ENCODE results near the gene ADAMTSL1. TPM values are rescaled to one million over a fixed set of nuclear protein-coding genes. Genes with fewer than 3 reads are reported as not detected.

The ADAMTSL1 gene
- total and polyA plus RNA-seq, 2 donors (not counting 3 experiments of a cell fraction or from before 2014, with no cell fraction given): 15.0 to 18.4 TPM

DNA sequence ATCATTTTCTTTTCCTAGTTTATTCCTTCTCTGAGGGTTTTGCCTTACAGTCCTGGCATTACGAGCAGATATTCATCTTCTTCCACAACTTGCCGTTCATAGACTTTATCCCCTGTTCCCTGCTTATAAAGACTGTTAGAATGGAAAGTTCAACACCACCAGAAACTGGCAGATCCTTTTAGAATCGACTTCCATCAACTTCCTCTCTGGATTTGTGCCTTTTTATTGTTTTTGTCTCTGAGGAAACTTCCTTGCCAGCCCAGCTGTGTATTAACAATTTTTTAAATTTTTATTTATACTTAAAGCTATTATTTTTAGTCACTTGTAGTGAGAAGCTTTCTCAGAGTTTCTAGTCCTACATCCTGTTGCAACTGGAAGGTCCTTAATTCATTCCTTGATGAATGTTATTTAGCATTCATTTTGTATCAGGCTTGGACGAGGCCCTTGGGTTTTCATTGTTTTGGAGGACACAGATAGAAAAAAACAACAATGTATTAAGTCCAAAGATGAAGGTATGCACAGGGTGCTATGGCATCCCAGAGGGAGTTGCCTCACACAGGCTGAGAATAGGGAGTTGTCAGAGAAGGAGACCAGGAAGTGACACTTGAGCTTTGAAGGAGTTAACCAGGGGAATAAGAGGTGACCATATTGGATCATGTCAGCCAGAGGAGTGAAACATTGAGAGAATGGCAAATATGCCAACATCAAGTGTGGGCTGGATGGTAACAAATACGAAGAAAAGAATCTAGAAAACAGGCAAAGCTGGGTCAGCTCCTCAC lies 81.3 kb downstream of the ADAMTSL1 start:
- TF ChIP-seq MAX (IDR thresholded peaks at IDR 0.05; ENCODE audit: insufficient read depth, insufficient read length) (no peak), POLR2A (IDR thresholded peaks at IDR 0.05; ENCODE audit: low read depth, low read length) (no peak), POLR2AphosphoS5 (IDR thresholded peaks at IDR 0.05; ENCODE audit: insufficient read depth, low read depth, low read length) (no peak), JUN (IDR thresholded peaks at IDR 0.05; ENCODE audit: borderline replicate concordance, insufficient read depth, insufficient read length, low read depth) (no peak), GATA2 (IDR thresholded peaks at IDR 0.05; ENCODE audit: insufficient read depth, insufficient read length, low read depth, low read length) (no peak), FOS (IDR thresholded peaks at IDR 0.05; ENCODE audit: borderline replicate concordance, insufficient read depth, low read length) (no peak)
- TF ChIP-seq, protein P1, sequence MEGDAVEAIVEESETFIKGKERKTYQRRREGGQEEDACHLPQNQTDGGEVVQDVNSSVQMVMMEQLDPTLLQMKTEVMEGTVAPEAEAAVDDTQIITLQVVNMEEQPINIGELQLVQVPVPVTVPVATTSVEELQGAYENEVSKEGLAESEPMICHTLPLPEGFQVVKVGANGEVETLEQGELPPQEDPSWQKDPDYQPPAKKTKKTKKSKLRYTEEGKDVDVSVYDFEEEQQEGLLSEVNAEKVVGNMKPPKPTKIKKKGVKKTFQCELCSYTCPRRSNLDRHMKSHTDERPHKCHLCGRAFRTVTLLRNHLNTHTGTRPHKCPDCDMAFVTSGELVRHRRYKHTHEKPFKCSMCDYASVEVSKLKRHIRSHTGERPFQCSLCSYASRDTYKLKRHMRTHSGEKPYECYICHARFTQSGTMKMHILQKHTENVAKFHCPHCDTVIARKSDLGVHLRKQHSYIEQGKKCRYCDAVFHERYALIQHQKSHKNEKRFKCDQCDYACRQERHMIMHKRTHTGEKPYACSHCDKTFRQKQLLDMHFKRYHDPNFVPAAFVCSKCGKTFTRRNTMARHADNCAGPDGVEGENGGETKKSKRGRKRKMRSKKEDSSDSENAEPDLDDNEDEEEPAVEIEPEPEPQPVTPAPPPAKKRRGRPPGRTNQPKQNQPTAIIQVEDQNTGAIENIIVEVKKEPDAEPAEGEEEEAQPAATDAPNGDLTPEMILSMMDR (IDR thresholded peaks at IDR 0.05; ENCODE audit: extremely low read depth in 1 of 2, insufficient read depth in 1 of 2, low read depth in 1 of 2, low read length in 2 of 2): no peak
- Histone ChIP-seq H3K9me1 (replicated peaks; ENCODE audit: control insufficient read depth, extremely low read depth, insufficient read depth, low read length) (no peaks in the 10 kb centered on the region), H3K9me3 (replicated peaks; ENCODE audit: control insufficient read depth, insufficient read depth, low read length) (no peaks in the 10 kb centered on the region), H4K20me1 (replicated peaks; ENCODE audit: control insufficient read depth, extremely low read depth, insufficient read depth, low read length) (no peaks in the 10 kb centered on the region), H3K4me2 (ENCODE audit: insufficient read depth, low read length) (no peak overlapping the region), H3K27ac (ENCODE audit: insufficient read depth, low read depth, low read length) (no peak overlapping the region), H3K27me3 (ENCODE audit: control insufficient read depth in 2 of 2, insufficient read depth in 2 of 2, low read length in 2 of 2) (no peaks in the 10 kb centered on the region), H3K36me3 (ENCODE audit: control insufficient read depth in 2 of 2, extremely low read depth in 1 of 2, insufficient read depth in 2 of 2, low read length in 2 of 2) (no peaks in the 10 kb centered on the region), H3K9ac (replicated peaks; ENCODE audit: extremely low read depth, insufficient read depth, low read length) (no peak overlapping the region), H3K4me3 (replicated peaks in 1 of 3; ENCODE audit: insufficient read depth in 1 of 3, low read depth in 1 of 3, low read length in 3 of 3) (no peak overlapping the region), H3K4me1 (ENCODE audit: control insufficient read depth, extremely low read depth, insufficient read depth, low read length) (peaks cover 6% of the 10 kb centered on the region), H3K79me2 (ENCODE audit: control insufficient read depth, insufficient read depth, low read length) (no peaks in the 10 kb centered on the region), H2AFZ (ENCODE audit: low read depth, low read length) (peak overlapping the region; percentile 69)
- no peak for FAIRE-seq
- ChIA-PET POLR2A (no interaction called here), CTCF (interaction anchor here (0.6 to 1.6 kb wide), 11 partner anchors 9 to 902 kb away, joined by 3 to 5 read pairs (median 4); no protein-coding TSS in a partner anchor)
- dilution Hi-C loops (cut with MboI; ENCODE audit: extremely low pct_ligation_motif_present, low sequenced_read_pairs) (no loop called here), intact Hi-C loops (cut with micrococcal nuclease) (no loop called here)
- peak; percentile 62 for DNase-seq (ENCODE audit: low read depth, low spot score)
- no TSS peak for BruUV-seq (replicated peaks)
